Thyroid gland (tissue), 4 donors: ENCODE measurements around the gene LRRC10. TPM values are rescaled to one million over a fixed set of nuclear protein-coding genes. Genes with fewer than 3 reads are reported as not detected.

Experiments used
- DNase-seq, 2 donors: peaks; one replicate each; pipeline ENCODE4 v3.0.0-alpha.2; 2019
- H3K27ac ChIP-seq, 3 donors: fragments of 200-600 bp; sonication (generic); 1 replicate in 2 of 3; 2 replicates in 1 of 3; pipeline ENCODE4 v1.5.1; 2016 to 2019; ENCODE audit warnings: mild to moderate bottlenecking in 1 of 3, moderate library complexity in 1 of 3
- H3K27me3 ChIP-seq: fragments of 200-600 bp; sonication (generic); one replicate; pipeline ENCODE4 v1.5.1; 2019
- H3K36me3 ChIP-seq, 2 donors: fragments of 200-600 bp; sonication (generic); one replicate each; pipeline ENCODE4 v1.5.1; 2016 to 2019
- H3K4me1 ChIP-seq, 2 donors: fragments of 200-600 bp; sonication (generic); one replicate each; pipeline ENCODE4 v1.5.1; 2017 to 2019
- H3K4me3 ChIP-seq, 3 donors: fragments of 200-600 bp; sonication (generic); replicated peaks in 1 of 3; 1 replicate in 2 of 3; 2 replicates in 1 of 3; pipeline ENCODE4 v1.5.1; 2016; ENCODE audit warnings: mild to moderate bottlenecking in 1 of 3
- H3K9me3 ChIP-seq: fragments of 200-600 bp; sonication (generic); one replicate; pipeline ENCODE4 v1.5.1; 2017
- CTCF ChIP-seq, 6 experiments: fragments of 200-600 bp in 3 of 6; fragments of 450-650 bp in 3 of 6; sonication (generic) in 3 of 6; IDR thresholded peaks; one replicate each; pipeline ENCODE4 v1.5.1; 2016 to 2019; ENCODE audit warnings: antibody characterized with exemption in 6 of 6, mild to moderate bottlenecking in 2 of 6, inconsistent platforms in 1 of 6, moderate library complexity in 1 of 6
- POLR2A ChIP-seq, 2 donors: fragments of 450-650 bp; IDR thresholded peaks; one replicate each; pipeline ENCODE4 v1.6.1; 2017; ENCODE audit warnings: antibody characterized with exemption in 2 of 2, mild to moderate bottlenecking in 2 of 2, moderate library complexity in 1 of 2
- WGBS, 2 donors: methylation state at CpG; one replicate each; pipeline ENCODE4 v1.1.5; 2017; 5-methylcytosine and 5-hydroxymethylcytosine counted together
- intact Hi-C: fragments of 100-400 bp; cut with DNase I; formaldehyde crosslinking; loops from one replicate; pipeline ENCODE4 v1.15.1; 2023
- total RNA-seq, 4 donors: library from RNA; depleted of rRNA; stranded (reverse); fragments of >200 nt; gene quantifications; one replicate each; pipeline ENCODE4 v1.2.3, GENCODE V29; 2016

LRRC10 gene
- total RNA-seq, 4 donors from 2014 or later: not detected

GRCh38 chr12:69578283-69578682 is 32.4 kb downstream of the LRRC10 start:
- no peak overlapping the region for H3K27ac ChIP-seq
- H3K4me3 ChIP-seq: no peak overlapping the region
- H3K27me3 ChIP-seq: no peaks in the 10 kb centered on the region
- 93 to 96% methylated on average over 2 of the region's 2 CpGs for WGBS, 2 donors
- intact Hi-C loops: no loop called here
- no peaks in the 10 kb centered on the region for H3K4me1 ChIP-seq
- no peak for TF ChIP-seq CTCF (IDR thresholded peaks at IDR 0.05)
- no peak for TF ChIP-seq POLR2A (IDR thresholded peaks at IDR 0.05)
- no peaks in the 10 kb centered on the region for H3K9me3 ChIP-seq
- DNase-seq: no peak
- H3K36me3 ChIP-seq: peaks cover 9 to 10% of the 10 kb centered on the region in 2 donors

GRCh38 chr12:69575346-69575745 is 35.4 kb downstream of the LRRC10 start:
- Histone ChIP-seq H3K4me1 (no peaks in the 10 kb centered on the region), H3K9me3 (no peaks in the 10 kb centered on the region), H3K36me3 (peaks cover 14% of the 10 kb centered on the region in 2 donors), H3K27ac (no peak overlapping the region), H3K4me3 (no peak overlapping the region), H3K27me3 (no peaks in the 10 kb centered on the region)
- WGBS, 2 donors: 97 to 100% methylated on average over 3 of the region's 3 CpGs
- no peak for DNase-seq
- TF ChIP-seq CTCF (IDR thresholded peaks at IDR 0.05) (no peak), POLR2A (IDR thresholded peaks at IDR 0.05) (no peak)
- intact Hi-C loops: no loop called here

GRCh38 chr12:69570545-69571399 is 39.9 kb downstream of the LRRC10 start:
- intact Hi-C loops: loop anchor here (2.0 to 5.0 kb wide), 2 partner anchors 100 to 153 kb away; partner anchors contain the start of gene FRS2
- H3K36me3 ChIP-seq: peaks cover 14% of the 10 kb centered on the region in 2 donors
- no peaks in the 10 kb centered on the region for H3K4me1 ChIP-seq
- peak; percentile 60 to 62 for DNase-seq
- H3K9me3 ChIP-seq: no peaks in the 10 kb centered on the region
- no peaks in the 10 kb centered on the region for H3K27me3 ChIP-seq
- 47 to 48% methylated on average over 6 of the region's 6 CpGs for WGBS, 2 donors
- no peak overlapping the region for H3K4me3 ChIP-seq
- no peak overlapping the region for H3K27ac ChIP-seq
- TF ChIP-seq CTCF (IDR thresholded peaks at IDR 0.05): peak; percentile 32 to 86 (median 74)
- no peak for TF ChIP-seq POLR2A (IDR thresholded peaks at IDR 0.05)

GRCh38 chr12:69570000-69570516 is 40.6 kb downstream of the LRRC10 start:
- intact Hi-C loops: loop anchor here (2.0 to 5.0 kb wide), 2 partner anchors 99 to 153 kb away; partner anchors contain the start of gene FRS2
- Histone ChIP-seq H3K27ac (no peak overlapping the region), H3K4me3 (no peak overlapping the region), H3K27me3 (no peaks in the 10 kb centered on the region), H3K4me1 (no peaks in the 10 kb centered on the region), H3K9me3 (no peaks in the 10 kb centered on the region), H3K36me3 (peaks cover 14% of the 10 kb centered on the region in 2 donors)
- TF ChIP-seq CTCF (IDR thresholded peaks at IDR 0.05) (no peak), POLR2A (IDR thresholded peaks at IDR 0.05) (no peak)
- DNase-seq: no peak
- WGBS, 2 donors: 92 to 93% methylated on average over 10 of the region's 10 CpGs

- TF ChIP-seq CTCF (IDR thresholded peaks at IDR 0.05) (no peak), POLR2A (IDR thresholded peaks at IDR 0.05) (no peak)
- Histone ChIP-seq H3K27me3 (no peaks in the 10 kb centered on the region), H3K4me3 (no peak overlapping the region), H3K27ac (no peak overlapping the region), H3K9me3 (no peaks in the 10 kb centered on the region), H3K36me3 (peaks cover 8 to 9% of the 10 kb centered on the region in 2 donors), H3K4me1 (no peaks in the 10 kb centered on the region)
- DNase-seq: no peak
- intact Hi-C loops: no loop called here
- 81 to 95% methylated on average over 4 of the region's 4 CpGs for WGBS, 2 donors
Measured at GRCh38 chr12:69569236-69569635, 41.5 kb downstream of the LRRC10 start.
